HPDE6-E6E7 (cell line): ENCODE results near the gene NDUFA8.
"Not testable (repeated sequence)": the region's sequence is repeated elsewhere in the genome, so short reads cannot be mapped to it uniquely, and the experiment has no call there.

Source experiments
- DNase-seq: peaks from one replicate; pipeline ENCODE4 v3.0.0; 2011; ENCODE audit warnings: missing footprints; ENCODE audit errors: extremely low spot score

Gene NDUFA8

GRCh38 chr9:122121391-122121790 lies 38.2 kb downstream of the NDUFA8 start:
- no peak for DNase-seq

- no peak for DNase-seq
These were observed 39.1 kb downstream of the NDUFA8 start for GRCh38 chr9:122120316-122121071.

- DNase-seq, result no peak
These were observed 39.9 kb downstream of the NDUFA8 start for GRCh38 chr9:122119721-122120120.

GRCh38 chr9:122119166-122119521 lies 40.4 kb downstream of the NDUFA8 start:
- DNase-seq, result no peak

- no peak for DNase-seq
These were observed 41.0 kb downstream of the NDUFA8 start for GRCh38 chr9:122118343-122119165.

- DNase-seq, result not testable (repeated sequence)
These were observed 42.3 kb downstream of the NDUFA8 start for GRCh38 chr9:122117241-122117640.

GRCh38 chr9:122116448-122117173 lies 43.0 kb downstream of the NDUFA8 start:
- no peak for DNase-seq

- DNase-seq, result no peak
These were observed 43.5 kb downstream of the NDUFA8 start for GRCh38 chr9:122116040-122116439.

- no peak for DNase-seq
These were observed 44.2 kb downstream of the NDUFA8 start for GRCh38 chr9:122115176-122116035.

- no peak for DNase-seq
These were observed 46.0 kb downstream of the NDUFA8 start for GRCh38 chr9:122113574-122113973.

GRCh38 chr9:122112238-122112637 lies 47.3 kb downstream of the NDUFA8 start:
- no peak for DNase-seq

- no peak for DNase-seq
These were observed 48.0 kb downstream of the NDUFA8 start for GRCh38 chr9:122111413-122112085.

- DNase-seq, result no peak
These were observed 49.3 kb downstream of the NDUFA8 start for GRCh38 chr9:122110100-122110833.

GRCh38 chr9:122109035-122109813 lies 50.4 kb downstream of the NDUFA8 start:
- DNase-seq, result no peak

GRCh38 chr9:122107291-122107805 lies 52.2 kb downstream of the NDUFA8 start:
- no peak for DNase-seq

- no peak for DNase-seq
These were observed 53.0 kb downstream of the NDUFA8 start for GRCh38 chr9:122106576-122106975.

- no peak for DNase-seq
These were observed 55.6 kb downstream of the NDUFA8 start for GRCh38 chr9:122103985-122104384.

GRCh38 chr9:122102156-122102555 lies 57.4 kb downstream of the NDUFA8 start:
- DNase-seq, result no peak

GRCh38 chr9:122100756-122101155 lies 58.8 kb downstream of the NDUFA8 start:
- no peak for DNase-seq
